Adrenal gland (tissue), 19 donors: ENCODE results near the gene RAB11B. TPM values are rescaled to one million over a fixed set of nuclear protein-coding genes. Genes with fewer than 3 reads are reported as not detected.
A peak's percentile ranks its signal among the peaks of the same experiment; 100 is the strongest.
"Not testable (repeated sequence)": the region's sequence is repeated elsewhere in the genome, so short reads cannot be mapped to it uniquely, and the experiment has no call there.

Experiments
- DNase-seq, 7 donors: peaks; one replicate each; pipeline ENCODE4 v3.0.0-alpha.2; 2019 to 2020
- H3K27ac ChIP-seq, 5 donors: fragments of 200-600 bp; sonication (generic) in 4 of 5; 1 replicate in 3 of 5; 2 replicates in 2 of 5; pipeline versions ENCODE4 v1.5.1 to v1.8.0; 2016 to 2020; ENCODE audit warnings: mild to moderate bottlenecking in 1 of 5
- H3K27me3 ChIP-seq: fragments of 200-600 bp; 2 replicates; pipeline ENCODE4 v1.8.0; 2021
- H3K36me3 ChIP-seq, 2 donors: fragments of 200-600 bp; replicated peaks in 1 of 2; 1 replicate in 1 of 2; 2 replicates in 1 of 2; pipeline versions ENCODE4 v1.5.1 to v1.8.0; 2018 to 2022
- H3K4me1 ChIP-seq, 2 donors: fragments of 200-600 bp; replicated peaks in 1 of 2; 1 replicate in 1 of 2; 2 replicates in 1 of 2; pipeline versions ENCODE4 v1.5.1 to v1.8.0; 2018 to 2021
- H3K4me3 ChIP-seq, 4 donors: fragments of 200-600 bp; sonication (generic) in 3 of 4; one replicate each; pipeline ENCODE4 v1.5.1; 2016 to 2018
- H3K9me3 ChIP-seq, 3 donors: fragments of 200-600 bp; sonication (generic) in 1 of 3; replicated peaks in 1 of 3; 1 replicate in 2 of 3; 2 replicates in 1 of 3; pipeline versions ENCODE4 v1.5.1 to v1.8.0; 2016 to 2021
- CTCF ChIP-seq, 6 experiments: fragments of 450-650 bp in 4 of 6; fragments of 200-600 bp in 2 of 6; sonication (generic) in 1 of 6; IDR thresholded peaks; 1 replicate in 5 of 6; 2 replicates in 1 of 6; pipeline versions ENCODE4 v1.5.1 to v1.8.0; 2016 to 2021; ENCODE audit warnings: antibody characterized with exemption in 6 of 6, mild to moderate bottlenecking in 2 of 6, moderate library complexity in 1 of 6
- POLR2A ChIP-seq, 2 donors: fragments of 450-650 bp; IDR thresholded peaks; one replicate each; pipeline ENCODE4 v1.6.1; 2017; ENCODE audit warnings: antibody characterized with exemption in 2 of 2, mild to moderate bottlenecking in 2 of 2, moderate library complexity in 1 of 2
- WGBS, 4 donors: extraction: QIAGEN DNeasy Blood & Tissue Kit in 2 of 4; methylation state at CpG; one replicate each; pipeline versions ENCODE4 v1.1.5 to v1.1.7; 2013 to 2017; 5-methylcytosine and 5-hydroxymethylcytosine counted together
- intact Hi-C, 2 donors: fragments of 100-400 bp; cut with DNase I; formaldehyde crosslinking; loops; one replicate each; pipeline versions ENCODE4 v1.14.1 to v1.15.0; 2022 to 2023
- long read RNA-seq, 10 donors: library from polyadenylated mRNA in 3 of 10; unstranded in 2 of 10; stranded (forward) in 1 of 10; transcript quantifications; one replicate each; pipeline ENCODE4 v2.0.0 and lab custom pipeline, GENCODE V29; 2021 to 2026
- polyA plus RNA-seq, 3 donors: library from polyadenylated mRNA; stranded (reverse); fragments of 200-250 nt in 2 of 3; fragments of 350-450 nt in 1 of 3; fragmentation: Illumina TruSeq in 1 of 3; extraction: RNeasy Lipid Tissue Mini Kit (QIAGEN cat#74804) in 1 of 3; gene quantifications; one replicate each; pipeline ENCODE4 v1.2.3, GENCODE V29; 2013 to 2014
- total RNA-seq, 9 donors: library from RNA; depleted of rRNA in 4 of 9; stranded (reverse); fragments of >200 nt in 4 of 9; fragments of 120-200 nt in 1 of 9; fragmentation: NEBNext Ultra II Directional in 1 of 9; extraction: Animal tissue kit (Norgen Biotek cat#: 25700) in 1 of 9; gene quantifications; one replicate each; pipeline versions ENCODE4 v1.1.0 to v1.2.4, GENCODE V29; 2013 to 2023
- donor health status: healthy with polysubstance abuse.
- donor health status: Bipolar disorder and iron deficiency.
- donor health status: DM: yes; HTN: yes; CAD: no.
- donor health status: DM: no; HTN: no; CAD: no.
- donor health status: DM: no; HTN: no; CAD: no.
- donor health status: DM: yes; HTN: yes; CAD: no.

Gene RAB11B
- total RNA-seq, result 100 to 1,000 TPM in 3 of 9 donors, 10 to 100 TPM in 6; 10.7 to 155 (median 79.5) TPM
- polyA plus RNA-seq, result 100 to 1,000 TPM in 1 of 3 donors, 10 to 100 TPM in 2; 24.6 to 147 (median 64.9) TPM
- long read RNA-seq, donor 1, transcript RAB11B-201 (5 exons, 1,751 nt), result major isoform, 30 of 33 reads
- long read RNA-seq, donor 1, partial matches to known transcripts, result 0 of 33 reads
- long read RNA-seq, donor 1, other reads (novel, unspliced or antisense), result 0 of 33 reads
- long read RNA-seq, donor 2, transcript RAB11B-201 (5 exons, 1,751 nt), result major isoform, 34 of 38 reads
- long read RNA-seq, donor 2, partial matches to known transcripts, result 0 of 38 reads
- long read RNA-seq, donor 2, other reads (novel, unspliced or antisense), result 0 of 38 reads
- long read RNA-seq, donor 3, transcript RAB11B-201 (5 exons, 1,751 nt), result major isoform, 28 of 30 reads
- long read RNA-seq, donor 3, partial matches to known transcripts, result 0 of 30 reads
- long read RNA-seq, donor 3, other reads (novel, unspliced or antisense), result 0 of 30 reads
- long read RNA-seq, donor 4, transcript RAB11B-201 (5 exons, 1,751 nt), result major isoform, 46 of 52 reads
- long read RNA-seq, donor 4, partial matches to known transcripts, result 1 of 52 reads
- long read RNA-seq, donor 4, other reads (novel, unspliced or antisense), result 4 of 52 reads
- long read RNA-seq, donor 5, transcript RAB11B-202 (4 exons, 894 nt), result minor isoform, 37 of 393 reads
- long read RNA-seq, donor 5, transcript RAB11B-201 (5 exons, 1,751 nt), result major isoform, 339 of 393 reads
- long read RNA-seq, donor 5, partial matches to known transcripts, result 2 of 393 reads
- long read RNA-seq, donor 5, other reads (novel, unspliced or antisense), result 15 of 393 reads
- long read RNA-seq, donor 6, transcript RAB11B-201 (5 exons, 1,751 nt), result major isoform, 16 of 23 reads
- long read RNA-seq, donor 6, partial matches to known transcripts, result 5 of 23 reads
- long read RNA-seq, donor 6, other reads (novel, unspliced or antisense), result 1 of 23 reads
- long read RNA-seq, donor 7, transcript RAB11B-201 (5 exons, 1,751 nt), result major isoform, 27 of 30 reads
- long read RNA-seq, donor 7, partial matches to known transcripts, result 0 of 30 reads
- long read RNA-seq, donor 7, other reads (novel, unspliced or antisense), result 0 of 30 reads
- long read RNA-seq, donor 8, transcript RAB11B-201 (5 exons, 1,751 nt), result major isoform, 62 of 67 reads
- long read RNA-seq, donor 8, partial matches to known transcripts, result 0 of 67 reads
- long read RNA-seq, donor 8, other reads (novel, unspliced or antisense), result 0 of 67 reads
- long read RNA-seq, donor 9, transcript RAB11B-201 (5 exons, 1,751 nt), result major isoform, 33 of 35 reads
- long read RNA-seq, donor 9, partial matches to known transcripts, result 0 of 35 reads
- long read RNA-seq, donor 9, other reads (novel, unspliced or antisense), result 0 of 35 reads
- long read RNA-seq, donor 10, transcript RAB11B-201 (5 exons, 1,751 nt), result major isoform, 37 of 38 reads
- long read RNA-seq, donor 10, partial matches to known transcripts, result 0 of 38 reads
- long read RNA-seq, donor 10, other reads (novel, unspliced or antisense), result 0 of 38 reads

GRCh38 chr19:8389891-8390616 is at the start of gene RAB11B:
Gene RAB11B, plus strand, starts transcription at chr19:8390360. Its CDS starts 57 bp downstream, at chr19:8390417.
- intact Hi-C loops, result no loop called here
- peaks cover 35 to 47% of the 10 kb centered on the region in 2 donors for H3K4me1 ChIP-seq
- H3K27me3 ChIP-seq, result no peaks in the 10 kb centered on the region

GRCh38 chr19:8341504-8341903 is 48.7 kb upstream of the RAB11B start:
- 88 to 100% (median 98%) methylated on average over 4 of the region's 4 CpGs for WGBS, 4 donors
- H3K9me3 ChIP-seq, H3K27me3 ChIP-seq, DNase-seq, H3K4me3 ChIP-seq, H3K36me3 ChIP-seq, intact Hi-C loops: not testable (repeated sequence)
- Histone ChIP-seq H3K4me1 (peaks cover 0 to 15% of the 10 kb centered on the region in 2 donors), H3K27ac (peak overlapping the region in 4 of 5 donors; percentile 27 to 87 (median 53))

More at GRCh38 chr19:8389891-8390616, at the start of gene RAB11B:
- whole genome bisulfite sequencing, 4 donors, result 0 to 1% (median 0%) methylated on average over 10 to 70 of the region's 70 CpGs
- peak; percentile 99 to 100 (median 100) for DNase-seq
- peak within 1 kb of the TSS; percentile 44 to 94 (median 72) for H3K4me3 ChIP-seq
- no peaks in the 10 kb centered on the region for H3K36me3 ChIP-seq
- no peaks in the 10 kb centered on the region for H3K9me3 ChIP-seq
- peak in 1 of 6 experiments; percentile 20 for TF ChIP-seq CTCF (IDR thresholded peaks at IDR 0.05)
- TF ChIP-seq POLR2A (IDR thresholded peaks at IDR 0.05), result peak; percentile 85
- H3K27ac ChIP-seq, result peak within 1 kb of the TSS; percentile 97 to 100 (median 100)

- DNase-seq, result no peak
- H3K4me1 ChIP-seq, result peaks cover 0 to 15% of the 10 kb centered on the region in 2 donors
- no peaks in the 10 kb centered on the region for H3K9me3 ChIP-seq
- TF ChIP-seq POLR2A (IDR thresholded peaks at IDR 0.05), result no peak
- no peak for TF ChIP-seq CTCF (IDR thresholded peaks at IDR 0.05)
- peak overlapping the region in 4 of 5 donors; percentile 41 to 87 (median 58) for H3K27ac ChIP-seq
- H3K27me3 ChIP-seq, result no peaks in the 10 kb centered on the region
- H3K4me3 ChIP-seq, result peak overlapping the region in 1 of 4 donors; percentile 60
- H3K36me3 ChIP-seq, result no peaks in the 10 kb centered on the region
- intact Hi-C loops, result no loop called here
- WGBS, 4 donors, result 40 to 70% (median 52%) methylated on average over 1 to 14 of the region's 14 CpGs
These were observed 47.9 kb upstream of the RAB11B start for GRCh38 chr19:8342316-8342683.
